C4-2B (cell line): ENCODE results near the gene KLRK1.

Experiments
- H3K27ac ChIP-seq: fragments of 450-650 bp; 2 replicates; pipeline ENCODE4 v1.5.1; 2017
- CTCF ChIP-seq: fragments of 450-650 bp; conservative IDR thresholded peaks from 2 replicates; pipeline ENCODE4 v1.5.1; 2017; ENCODE audit warnings: mild to moderate bottlenecking
- ZFX ChIP-seq: fragments of 450-650 bp; IDR thresholded peaks from 2 replicates; pipeline ENCODE4 v1.6.1; 2017

KLRK1 gene

GRCh38 chr12:10405294-10405693 is 15.5 kb upstream of the KLRK1 start:
- TF ChIP-seq CTCF (no peak), ZFX (no peak)
- no peak overlapping the region for H3K27ac ChIP-seq

GRCh38 chr12:10404798-10405197 is 15.0 kb upstream of the KLRK1 start:
- TF ChIP-seq ZFX (no peak), CTCF (no peak)
- H3K27ac ChIP-seq: no peak overlapping the region

GRCh38 chr12:10400829-10401228 is 11.0 kb upstream of the KLRK1 start:
- no peak overlapping the region for H3K27ac ChIP-seq

GRCh38 chr12:10398168-10398567 is 8.3 kb upstream of the KLRK1 start:
- TF ChIP-seq CTCF: no peak
- TF ChIP-seq ZFX: no peak
- H3K27ac ChIP-seq: no peak overlapping the region

More at GRCh38 chr12:10400829-10401228, 11.0 kb upstream of the KLRK1 start:
- TF ChIP-seq CTCF (no peak), ZFX (no peak)

- H3K27ac ChIP-seq: no peak overlapping the region
Observed at GRCh38 chr12:10397296-10397695, 7.5 kb upstream of the KLRK1 start.

GRCh38 chr12:10396176-10396575 is 6.3 kb upstream of the KLRK1 start:
- H3K27ac ChIP-seq: peak overlapping the region; percentile 64

More at GRCh38 chr12:10397296-10397695, 7.5 kb upstream of the KLRK1 start:
- TF ChIP-seq CTCF (no peak), ZFX (no peak)

- peak overlapping the region; percentile 64 for H3K27ac ChIP-seq
- TF ChIP-seq ZFX (no peak), CTCF (no peak)
Observed at GRCh38 chr12:10395390-10395998, 5.7 kb upstream of the KLRK1 start.

GRCh38 chr12:10394531-10395152 is 4.8 kb upstream of the KLRK1 start:
- H3K27ac ChIP-seq: peak overlapping the region; percentile 11; the same call in 1 of the 2 replicates
